ENCODE results near the gene TULP4.
"Not testable (repeated sequence)": the region's sequence is repeated elsewhere in the genome, so short reads cannot be mapped to it uniquely, and the experiment has no call there.

TULP4 gene

DNA sequence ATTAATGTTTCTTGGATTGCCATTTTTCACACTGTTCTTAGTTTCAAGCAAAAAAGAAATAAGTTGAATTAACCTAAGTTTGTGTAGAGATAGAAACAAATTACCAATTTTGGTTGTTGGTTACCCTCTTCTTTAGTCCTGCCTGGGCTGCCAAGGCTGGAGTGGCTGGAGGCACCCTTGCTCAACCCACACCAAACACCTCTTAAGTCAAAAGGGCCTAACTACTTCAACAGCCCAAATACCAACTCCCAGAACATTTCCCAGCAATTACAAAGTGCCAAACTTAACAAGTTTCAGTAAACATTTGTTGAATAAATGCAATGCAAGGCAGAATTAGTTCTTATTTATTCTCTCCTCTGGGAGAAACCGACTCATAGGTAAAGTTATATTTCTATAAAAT is 209.5 kb downstream of the TULP4 start:
- no peak for TF ChIP-seq Cebpa-rat (IDR thresholded peaks at IDR 0.05)
- H3K4me1 ChIP-seq: peaks cover 28% of the 10 kb centered on the region
- H3K36me3 ChIP-seq: no peaks in the 10 kb centered on the region
- H3K4me3 ChIP-seq: no peak overlapping the region
- no peak overlapping the region for H3K9ac ChIP-seq
- peaks cover 10% of the 10 kb centered on the region; the same call in 1 of the 2 replicates for H3K9me3 ChIP-seq
- peaks cover 38% of the 10 kb centered on the region for H3K27me3 ChIP-seq
- H3K4me2 ChIP-seq: peak overlapping the region; percentile 37
- H3K27ac ChIP-seq: no peak overlapping the region
- peaks cover 7% of the 10 kb centered on the region for H4K20me1 ChIP-seq

DNA sequence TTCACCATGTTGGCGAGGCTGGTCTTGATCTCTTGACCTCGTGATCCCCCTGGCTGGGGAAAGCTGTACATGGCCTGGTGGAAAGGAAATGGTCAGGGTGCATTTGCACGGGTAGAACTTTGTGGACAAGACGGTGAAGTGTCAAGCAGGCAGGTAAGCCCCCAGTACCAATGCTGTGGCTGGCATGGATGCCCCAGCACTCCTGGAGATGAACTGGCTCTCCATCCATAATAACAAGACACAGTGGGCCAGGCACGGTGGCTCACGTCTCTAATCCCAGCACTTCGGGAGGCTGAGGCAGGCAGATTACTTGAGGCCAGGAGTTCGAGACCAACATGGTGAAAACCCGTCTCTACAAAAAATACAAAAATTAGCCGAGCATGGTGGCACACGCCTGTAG is 210.4 kb downstream of the TULP4 start:
- Histone ChIP-seq H3K36me3 (no peaks in the 10 kb centered on the region), H3K4me2 (peak overlapping the region; percentile 37; the same call in 1 of the 2 replicates), H3K27me3 (peaks cover 34% of the 10 kb centered on the region), H3K9me3 (peaks cover 17% of the 10 kb centered on the region), H4K20me1 (no peaks in the 10 kb centered on the region), H3K9ac (no peak overlapping the region), H3K4me3 (no peak overlapping the region), H3K27ac (no peak overlapping the region), H3K4me1 (peaks cover 19% of the 10 kb centered on the region)
- no peak for TF ChIP-seq Cebpa-rat (IDR thresholded peaks at IDR 0.05)

DNA sequence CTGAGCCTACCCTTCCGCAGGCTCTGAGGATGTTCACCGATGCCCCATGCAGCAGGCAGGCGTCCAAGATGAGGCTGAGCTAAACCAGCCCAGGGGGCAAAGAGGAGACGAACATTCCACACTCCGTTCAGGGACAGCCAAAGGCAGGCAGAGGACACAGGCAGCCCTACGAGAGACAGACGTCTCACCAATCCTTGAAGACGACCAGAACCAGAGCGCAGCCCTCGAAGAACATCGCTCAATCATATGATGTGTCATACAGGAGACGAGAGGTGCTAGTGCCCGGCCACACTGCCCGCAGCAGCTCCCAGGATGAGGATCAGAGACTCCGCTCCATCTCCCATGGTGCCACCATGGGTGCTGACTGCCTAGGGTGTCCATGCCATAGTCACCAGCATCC is 212.0 kb downstream of the TULP4 start:
- H3K9me3 ChIP-seq: peaks cover 25% of the 10 kb centered on the region
- H3K4me2 ChIP-seq: no peak overlapping the region
- peaks cover 32% of the 10 kb centered on the region for H3K27me3 ChIP-seq
- no peak overlapping the region for H3K4me3 ChIP-seq
- H3K36me3 ChIP-seq: no peaks in the 10 kb centered on the region
- H3K4me1 ChIP-seq: peaks cover 13% of the 10 kb centered on the region
- no peak overlapping the region for H3K9ac ChIP-seq
- TF ChIP-seq Cebpa-rat (IDR thresholded peaks at IDR 0.05): no peak
- H3K27ac ChIP-seq: no peak overlapping the region
- H4K20me1 ChIP-seq: no peaks in the 10 kb centered on the region

DNA sequence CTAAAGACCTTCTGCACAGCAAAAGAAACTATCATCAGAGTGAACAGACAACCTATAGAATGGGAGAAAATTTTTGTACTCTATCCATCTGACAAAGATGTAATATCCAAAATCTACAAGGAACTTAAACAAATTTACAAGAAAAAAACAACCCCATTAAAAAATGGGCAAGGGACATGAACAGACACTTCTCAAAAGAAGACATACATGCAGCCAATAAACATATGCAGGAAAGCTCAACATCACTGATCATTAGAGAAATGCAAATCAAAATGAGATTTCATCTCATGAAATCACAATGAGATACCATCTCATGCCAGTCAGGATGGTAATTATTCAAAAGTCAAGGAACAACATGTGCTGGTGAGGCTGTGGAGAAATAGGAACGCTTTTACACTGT is 215.6 kb downstream of the TULP4 start:
- H3K36me3 ChIP-seq: not testable (repeated sequence)

DNA sequence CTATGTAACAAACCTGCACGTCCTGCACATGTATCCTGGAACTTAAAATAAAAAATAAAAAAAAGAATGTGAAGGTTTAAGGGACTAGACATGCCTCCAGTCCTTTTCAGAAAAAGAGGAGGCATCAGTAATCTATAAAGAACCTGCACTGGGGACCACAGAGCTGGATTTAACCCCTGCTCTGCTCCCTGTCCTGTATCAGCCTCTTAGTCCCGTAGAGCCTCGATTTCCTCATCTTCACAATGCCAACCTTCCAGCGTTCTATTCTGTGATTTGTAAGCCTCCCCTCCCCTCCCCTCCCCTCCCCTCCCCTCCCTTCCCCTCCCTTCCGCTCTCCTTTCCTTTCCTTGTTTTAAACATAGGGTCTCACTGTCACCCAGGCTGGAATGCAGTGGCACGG is 216.6 kb downstream of the TULP4 start:
- H3K4me2 ChIP-seq: no peak overlapping the region
- H3K9ac ChIP-seq: no peak overlapping the region
- H3K36me3 ChIP-seq: no peaks in the 10 kb centered on the region
- H3K9me3 ChIP-seq: peaks cover 18% of the 10 kb centered on the region
- no peaks in the 10 kb centered on the region for H3K27me3 ChIP-seq
- TF ChIP-seq Cebpa-rat (IDR thresholded peaks at IDR 0.05): no peak
- H3K27ac ChIP-seq: no peak overlapping the region
- H3K4me1 ChIP-seq: no peaks in the 10 kb centered on the region
- no peak overlapping the region for H3K4me3 ChIP-seq
- no peaks in the 10 kb centered on the region for H4K20me1 ChIP-seq

More for the DNA sequence above, 215.6 kb downstream of the TULP4 start:
- H3K9me3 ChIP-seq: peaks cover 21% of the 10 kb centered on the region
- not testable (repeated sequence) for H3K4me2 ChIP-seq, H3K9ac ChIP-seq, H4K20me1 ChIP-seq, H3K27ac ChIP-seq, H3K4me1 ChIP-seq, H3K27me3 ChIP-seq, H3K4me3 ChIP-seq

DNA sequence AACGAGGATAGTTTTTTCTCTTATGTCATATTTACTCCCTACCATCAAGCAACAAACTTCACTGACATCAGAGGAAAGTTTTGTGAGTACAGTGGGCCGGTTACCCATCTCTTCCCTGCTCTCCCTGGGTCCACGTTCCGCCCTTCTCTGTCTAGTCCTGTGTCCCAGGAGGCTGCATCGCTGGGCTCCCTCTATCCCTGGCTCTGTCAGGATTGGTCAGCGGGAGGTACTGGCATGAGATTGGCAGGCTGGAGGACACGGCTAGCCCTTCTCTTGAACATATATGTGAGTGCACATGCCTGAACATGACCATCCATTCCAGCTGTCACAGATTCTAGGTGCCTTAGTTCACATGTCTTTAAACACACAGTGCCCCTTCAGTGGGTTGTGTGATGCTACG is 217.4 kb downstream of the TULP4 start:
- H3K4me1 ChIP-seq: no peaks in the 10 kb centered on the region

DNA sequence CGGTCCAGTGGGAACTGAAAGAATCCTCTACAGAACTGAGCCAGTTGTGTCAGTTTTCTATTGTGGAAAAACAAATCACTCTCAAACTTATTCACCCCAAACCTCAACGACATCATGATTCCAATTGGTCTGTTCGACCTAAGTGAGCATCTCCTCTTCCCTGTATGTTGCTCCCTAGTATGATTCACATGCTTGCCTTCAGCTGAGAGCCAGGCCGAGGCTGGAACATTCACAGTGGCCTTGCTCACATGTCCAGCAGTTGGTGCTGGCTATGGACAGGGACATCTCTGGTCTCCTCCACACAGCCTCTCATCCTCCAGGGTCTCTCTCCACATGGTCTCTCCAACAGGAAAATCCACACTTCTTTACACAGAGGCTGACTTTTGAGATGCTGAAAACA is 219.3 kb downstream of the TULP4 start:
- H3K27ac ChIP-seq: no peak overlapping the region
- no peaks in the 10 kb centered on the region; the same call in 1 of the 2 replicates for H4K20me1 ChIP-seq
- H3K27me3 ChIP-seq: peaks cover 6% of the 10 kb centered on the region; the same call in 1 of the 2 replicates
- TF ChIP-seq Cebpa-rat (IDR thresholded peaks at IDR 0.05): no peak
- no peak overlapping the region for H3K4me3 ChIP-seq
- H3K36me3 ChIP-seq: no peaks in the 10 kb centered on the region
- peaks cover 21% of the 10 kb centered on the region for H3K9me3 ChIP-seq
- H3K9ac ChIP-seq: no peak overlapping the region
- H3K4me1 ChIP-seq: no peaks in the 10 kb centered on the region
- no peak overlapping the region for H3K4me2 ChIP-seq

More for the DNA sequence above, 217.4 kb downstream of the TULP4 start:
- H3K36me3 ChIP-seq: no peaks in the 10 kb centered on the region
- no peaks in the 10 kb centered on the region for H3K27me3 ChIP-seq
- no peak overlapping the region for H3K4me3 ChIP-seq
- H4K20me1 ChIP-seq: no peaks in the 10 kb centered on the region
- peaks cover 15% of the 10 kb centered on the region for H3K9me3 ChIP-seq
- no peak for TF ChIP-seq Cebpa-rat (IDR thresholded peaks at IDR 0.05)
- H3K9ac ChIP-seq: no peak overlapping the region
- no peak overlapping the region for H3K4me2 ChIP-seq
- H3K27ac ChIP-seq: no peak overlapping the region

DNA sequence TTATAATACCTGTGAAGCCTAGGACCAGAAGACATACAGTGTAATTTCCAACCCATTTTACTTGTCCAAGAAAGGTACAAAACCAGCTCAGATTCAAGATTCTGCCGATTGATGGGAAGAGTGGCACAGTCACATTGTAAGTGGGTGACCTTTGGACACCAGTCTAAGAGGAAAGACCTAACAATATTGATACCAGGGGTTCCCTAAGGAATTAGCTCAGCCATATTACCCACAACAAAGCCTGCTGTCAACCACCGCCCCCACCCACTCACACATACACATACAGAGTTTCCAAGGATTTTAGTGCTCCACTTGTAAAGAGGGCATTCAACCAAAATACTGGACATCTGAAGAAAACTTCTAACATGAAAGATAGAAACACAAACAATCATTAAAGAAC is 219.7 kb downstream of the TULP4 start:
- peaks cover 9% of the 10 kb centered on the region; the same call in 1 of the 2 replicates for H3K27me3 ChIP-seq
- H3K9me3 ChIP-seq: peaks cover 23% of the 10 kb centered on the region
- H3K9ac ChIP-seq: no peak overlapping the region
- no peaks in the 10 kb centered on the region for H3K4me1 ChIP-seq
- TF ChIP-seq Cebpa-rat (IDR thresholded peaks at IDR 0.05): no peak
- H4K20me1 ChIP-seq: no peaks in the 10 kb centered on the region; the same call in 1 of the 2 replicates
- H3K36me3 ChIP-seq: no peaks in the 10 kb centered on the region
- H3K4me3 ChIP-seq: no peak overlapping the region
- H3K4me2 ChIP-seq: no peak overlapping the region
- H3K27ac ChIP-seq: no peak overlapping the region

DNA sequence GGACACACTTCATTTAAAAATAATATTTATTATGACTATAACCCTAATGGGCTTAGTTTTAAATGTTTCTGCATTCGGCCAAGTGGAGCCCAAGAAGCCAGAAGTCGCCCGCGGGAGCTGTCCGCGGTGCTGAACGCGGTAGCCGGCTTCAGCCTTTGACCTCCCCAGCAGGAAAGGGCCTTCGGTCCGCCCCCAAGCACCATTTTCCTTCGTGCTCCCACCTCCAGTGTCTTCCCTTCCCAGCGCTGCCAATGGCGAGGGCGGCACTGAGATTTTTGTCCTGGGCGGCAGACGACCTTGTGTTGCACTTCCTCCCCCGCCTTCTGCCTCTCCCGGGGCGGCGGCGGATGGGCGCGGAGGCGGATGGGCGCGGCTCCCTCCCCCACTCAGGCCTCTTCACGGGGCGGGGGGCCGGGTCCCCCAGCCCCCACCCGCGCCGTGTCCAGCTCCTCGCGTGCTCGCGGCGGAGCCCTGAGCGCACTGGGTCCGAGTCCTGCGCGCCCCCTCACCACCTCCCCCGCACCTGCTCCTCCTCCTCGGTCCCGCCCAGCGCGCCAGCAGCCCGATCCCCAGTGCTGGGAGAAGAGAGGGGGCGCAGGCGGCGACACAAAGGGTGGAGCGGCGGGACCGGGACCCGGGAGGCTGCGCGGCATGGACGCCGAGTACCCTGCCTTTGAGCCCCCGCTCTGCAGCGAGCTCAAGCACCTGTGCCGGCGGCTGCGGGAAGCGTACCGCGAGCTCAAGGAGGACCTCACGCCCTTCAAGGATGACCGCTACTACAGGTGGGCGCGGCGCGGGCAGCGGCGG is 224.0 kb downstream of the TULP4 start:
- TF ChIP-seq Cebpa-rat (IDR thresholded peaks at IDR 0.05): no peak

More for the DNA sequence above, 224.0 kb downstream of the TULP4 start:
- Histone ChIP-seq H3K9me3 (peaks cover 16% of the 10 kb centered on the region), H3K27ac (no peak overlapping the region), H3K4me3 (no peak overlapping the region), H4K20me1 (no peaks in the 10 kb centered on the region; the same call in 1 of the 2 replicates), H3K9ac (no peak overlapping the region), H3K4me2 (no peak overlapping the region), H3K27me3 (peaks cover 17% of the 10 kb centered on the region; the same call in 1 of the 2 replicates), H3K36me3 (no peaks in the 10 kb centered on the region), H3K4me1 (peaks cover 8% of the 10 kb centered on the region; the same call in 1 of the 2 replicates)
